Activated CD8-positive, alpha-beta T cell treated with anti-CD3 and anti-CD28 coated beads for 36 hours (primary cell): Measurements from ENCODE around the gene REC114. TPM values are rescaled to one million over a fixed set of nuclear protein-coding genes. Genes with fewer than 3 reads are reported as not detected.

Experiments
- ATAC-seq: fragments of 200-7000 bp; cut with Tn5 transposase; one replicate; pipeline ENCODE4 v1.10.0; 2021; ENCODE audit warnings: mild to moderate bottlenecking, moderate library complexity
- CTCF ChIA-PET: fragments of 350-600 bp; sonication (Branson Sonifier 250); formaldehyde crosslinking; loops from one replicate; lab custom pipeline; 2021; ENCODE audit warnings: antibody characterized with exemption; lab: Charles Lee
- POLR2A ChIA-PET: fragments of 350-600 bp; sonication (Branson Sonifier 250); formaldehyde crosslinking; loops from one replicate; lab custom pipeline; 2021; ENCODE audit warnings: antibody characterized with exemption; lab: Charles Lee
- DNase-seq: peaks from one replicate; pipeline ENCODE4 v3.0.0-alpha.2; 2020
- H3K27ac Mint-ChIP-seq: one replicate; pipeline ENCODE4 v1.8.0; 2021; ENCODE audit warnings: mild to moderate bottlenecking, mixed read lengths
- H3K27me3 Mint-ChIP-seq: one replicate; pipeline ENCODE4 v1.8.0; 2021; ENCODE audit warnings: mixed read lengths
- H3K36me3 Mint-ChIP-seq: one replicate; pipeline ENCODE4 v1.8.0; 2021; ENCODE audit warnings: low read depth, mixed read lengths
- H3K4me1 Mint-ChIP-seq: one replicate; pipeline ENCODE4 v1.8.0; 2021; ENCODE audit warnings: low read depth, mixed read lengths
- H3K4me3 Mint-ChIP-seq: one replicate; pipeline ENCODE4 v1.8.0; 2021; ENCODE audit warnings: mild to moderate bottlenecking, moderate library complexity, mixed read lengths
- H3K9me3 Mint-ChIP-seq: one replicate; pipeline ENCODE4 v1.8.0; 2021; ENCODE audit warnings: mixed read lengths
- intact Hi-C: fragments of 100-400 bp; cut with micrococcal nuclease; formaldehyde crosslinking; loops from one replicate; pipeline ENCODE4 v1.10.0; 2022
- total RNA-seq, 2 experiments: library from RNA; stranded (reverse); gene quantifications; one replicate each; pipeline ENCODE4 v1.2.3, GENCODE V29; 2021
- TF ChIP-seq, protein P1 (sequence below): fragments of 200-600 bp; IDR thresholded peaks from one replicate; pipeline ENCODE4 v1.8.0; 2022; ENCODE audit warnings: antibody characterized with exemption, mild to moderate bottlenecking

REC114 gene
- total RNA-seq: not detected

- intact Hi-C loops: no loop called here
- POLR2A ChIA-PET: no interaction called here
- peaks cover 3% of the 10 kb centered on the region for H3K9me3 Mint-ChIP-seq
- TF ChIP-seq, protein P1, sequence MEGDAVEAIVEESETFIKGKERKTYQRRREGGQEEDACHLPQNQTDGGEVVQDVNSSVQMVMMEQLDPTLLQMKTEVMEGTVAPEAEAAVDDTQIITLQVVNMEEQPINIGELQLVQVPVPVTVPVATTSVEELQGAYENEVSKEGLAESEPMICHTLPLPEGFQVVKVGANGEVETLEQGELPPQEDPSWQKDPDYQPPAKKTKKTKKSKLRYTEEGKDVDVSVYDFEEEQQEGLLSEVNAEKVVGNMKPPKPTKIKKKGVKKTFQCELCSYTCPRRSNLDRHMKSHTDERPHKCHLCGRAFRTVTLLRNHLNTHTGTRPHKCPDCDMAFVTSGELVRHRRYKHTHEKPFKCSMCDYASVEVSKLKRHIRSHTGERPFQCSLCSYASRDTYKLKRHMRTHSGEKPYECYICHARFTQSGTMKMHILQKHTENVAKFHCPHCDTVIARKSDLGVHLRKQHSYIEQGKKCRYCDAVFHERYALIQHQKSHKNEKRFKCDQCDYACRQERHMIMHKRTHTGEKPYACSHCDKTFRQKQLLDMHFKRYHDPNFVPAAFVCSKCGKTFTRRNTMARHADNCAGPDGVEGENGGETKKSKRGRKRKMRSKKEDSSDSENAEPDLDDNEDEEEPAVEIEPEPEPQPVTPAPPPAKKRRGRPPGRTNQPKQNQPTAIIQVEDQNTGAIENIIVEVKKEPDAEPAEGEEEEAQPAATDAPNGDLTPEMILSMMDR: no peak
- H3K27ac Mint-ChIP-seq: no peak within 1 kb of the TSS
- H3K36me3 Mint-ChIP-seq: no peaks in the 10 kb centered on the region
- ATAC-seq (no peak), DNase-seq (no peak)
- H3K27me3 Mint-ChIP-seq: peaks cover 19% of the 10 kb centered on the region
- H3K4me3 Mint-ChIP-seq: no peak within 1 kb of the TSS
- CTCF ChIA-PET: no interaction called here
- no peaks in the 10 kb centered on the region for H3K4me1 Mint-ChIP-seq
These were observed at the start of gene REC114 for GRCh38 chr15:73442968-73443367. TSS of gene REC114 (plus strand) at chr15:73443164. CDS start at chr15:73443186, 22 bp downstream.

DNA sequence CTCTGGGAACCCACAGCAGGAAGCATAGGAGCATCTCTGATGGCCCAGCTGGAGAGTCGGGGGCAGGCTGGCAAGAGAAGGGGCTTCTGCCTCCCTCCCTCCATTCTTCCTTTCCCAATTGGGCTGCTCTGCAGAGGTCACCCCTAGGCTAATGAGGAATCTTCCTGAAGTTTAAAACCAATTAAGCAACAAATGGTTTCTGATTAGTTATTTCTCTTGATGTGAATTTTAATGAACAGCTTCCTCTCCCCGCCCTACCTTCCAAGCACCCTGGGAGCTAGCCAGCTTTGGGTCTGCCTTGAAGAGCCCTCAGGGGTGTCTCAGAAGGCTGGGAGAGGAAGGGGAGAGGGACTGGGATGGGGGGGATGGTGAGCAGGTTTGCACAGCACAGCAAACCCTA, 49.6 kb upstream of the REC114 start:
- TF ChIP-seq, protein P1: no peak
- Mint-ChIP-seq H3K27ac (no peak overlapping the region), H3K4me1 (no peaks in the 10 kb centered on the region), H3K27me3 (peaks cover 2% of the 10 kb centered on the region), H3K36me3 (no peaks in the 10 kb centered on the region), H3K9me3 (no peaks in the 10 kb centered on the region), H3K4me3 (no peak overlapping the region)
- ATAC-seq (no peak), DNase-seq (no peak)
- ChIA-PET CTCF (no interaction called here), POLR2A (no interaction called here)
- intact Hi-C loops: no loop called here

GRCh38 chr15:73394782-73395181, 48.2 kb upstream of the REC114 start:
- ChIA-PET POLR2A (no interaction called here), CTCF (no interaction called here)
- ATAC-seq: no peak
- DNase-seq: no peak
- Mint-ChIP-seq H3K4me1 (no peaks in the 10 kb centered on the region), H3K27ac (no peak overlapping the region), H3K36me3 (no peaks in the 10 kb centered on the region), H3K4me3 (no peak overlapping the region), H3K9me3 (no peaks in the 10 kb centered on the region), H3K27me3 (peaks cover 2% of the 10 kb centered on the region)
- intact Hi-C loops: no loop called here
- TF ChIP-seq, protein P1: no peak

GRCh38 chr15:73395671-73396070, 47.3 kb upstream of the REC114 start:
- ChIA-PET CTCF (no interaction called here), POLR2A (no interaction called here)
- ATAC-seq (no peak), DNase-seq (no peak)
- H3K4me1 Mint-ChIP-seq: no peaks in the 10 kb centered on the region
- intact Hi-C loops: no loop called here
- H3K36me3 Mint-ChIP-seq: no peaks in the 10 kb centered on the region
- H3K4me3 Mint-ChIP-seq: no peak overlapping the region
- H3K27me3 Mint-ChIP-seq: peaks cover 3% of the 10 kb centered on the region
- TF ChIP-seq, protein P1: no peak
- no peak overlapping the region for H3K27ac Mint-ChIP-seq
- no peaks in the 10 kb centered on the region for H3K9me3 Mint-ChIP-seq

- ChIA-PET CTCF (no interaction called here), POLR2A (no interaction called here)
- Mint-ChIP-seq H3K36me3 (no peaks in the 10 kb centered on the region), H3K27me3 (peaks cover 3% of the 10 kb centered on the region), H3K4me3 (no peak overlapping the region), H3K9me3 (no peaks in the 10 kb centered on the region), H3K27ac (no peak overlapping the region), H3K4me1 (no peaks in the 10 kb centered on the region)
- DNase-seq (no peak), ATAC-seq (no peak)
- TF ChIP-seq, protein P1: no peak
- intact Hi-C loops: no loop called here
These were observed 45.5 kb upstream of the REC114 start for GRCh38 chr15:73397461-73397860.
